Fibroblast of pulmonary artery (primary cell): ENCODE measurements around the gene DEXI.

ENCODE experiments used
- DNase-seq: peaks from one replicate; pipeline ENCODE4 v3.0.0-alpha.2; 2010; ENCODE audit warnings: low read depth
- H3K4me3 ChIP-seq: replicated peaks from 2 replicates; pipeline ENCODE4 v1.5.1; 2011; ENCODE audit warnings: low read depth, mild to moderate bottlenecking, control low read depth, low read length, moderate library complexity
- TF ChIP-seq, protein P1 (sequence below): IDR thresholded peaks from 2 replicates; pipeline ENCODE4 v1.5.1; 2011; ENCODE audit warnings: mild to moderate bottlenecking, control low read depth, low read length, inconsistent platforms; ENCODE audit errors: missing control alignments

The DEXI gene

GRCh38 chr16:10978871-10979446 lies 36.7 kb upstream of the DEXI start:
- H3K4me3 ChIP-seq: no peak overlapping the region
- TF ChIP-seq, protein P1, sequence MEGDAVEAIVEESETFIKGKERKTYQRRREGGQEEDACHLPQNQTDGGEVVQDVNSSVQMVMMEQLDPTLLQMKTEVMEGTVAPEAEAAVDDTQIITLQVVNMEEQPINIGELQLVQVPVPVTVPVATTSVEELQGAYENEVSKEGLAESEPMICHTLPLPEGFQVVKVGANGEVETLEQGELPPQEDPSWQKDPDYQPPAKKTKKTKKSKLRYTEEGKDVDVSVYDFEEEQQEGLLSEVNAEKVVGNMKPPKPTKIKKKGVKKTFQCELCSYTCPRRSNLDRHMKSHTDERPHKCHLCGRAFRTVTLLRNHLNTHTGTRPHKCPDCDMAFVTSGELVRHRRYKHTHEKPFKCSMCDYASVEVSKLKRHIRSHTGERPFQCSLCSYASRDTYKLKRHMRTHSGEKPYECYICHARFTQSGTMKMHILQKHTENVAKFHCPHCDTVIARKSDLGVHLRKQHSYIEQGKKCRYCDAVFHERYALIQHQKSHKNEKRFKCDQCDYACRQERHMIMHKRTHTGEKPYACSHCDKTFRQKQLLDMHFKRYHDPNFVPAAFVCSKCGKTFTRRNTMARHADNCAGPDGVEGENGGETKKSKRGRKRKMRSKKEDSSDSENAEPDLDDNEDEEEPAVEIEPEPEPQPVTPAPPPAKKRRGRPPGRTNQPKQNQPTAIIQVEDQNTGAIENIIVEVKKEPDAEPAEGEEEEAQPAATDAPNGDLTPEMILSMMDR: no peak
- DNase-seq: no peak

GRCh38 chr16:10978124-10978523 lies 35.9 kb upstream of the DEXI start:
- no peak overlapping the region for H3K4me3 ChIP-seq
- TF ChIP-seq, protein P1: no peak

GRCh38 chr16:10976634-10977033 lies 34.4 kb upstream of the DEXI start:
- DNase-seq: no peak
- TF ChIP-seq, protein P1: no peak
- no peak overlapping the region for H3K4me3 ChIP-seq

More at GRCh38 chr16:10978124-10978523, 35.9 kb upstream of the DEXI start:
- no peak for DNase-seq

- DNase-seq: no peak
- TF ChIP-seq, protein P1: no peak
- H3K4me3 ChIP-seq: no peak overlapping the region
Measured at GRCh38 chr16:10972819-10973464, 30.7 kb upstream of the DEXI start.

GRCh38 chr16:10972108-10972818 lies 30.0 kb upstream of the DEXI start:
- TF ChIP-seq, protein P1: no peak
- no peak for DNase-seq
- no peak overlapping the region for H3K4me3 ChIP-seq

DNA sequence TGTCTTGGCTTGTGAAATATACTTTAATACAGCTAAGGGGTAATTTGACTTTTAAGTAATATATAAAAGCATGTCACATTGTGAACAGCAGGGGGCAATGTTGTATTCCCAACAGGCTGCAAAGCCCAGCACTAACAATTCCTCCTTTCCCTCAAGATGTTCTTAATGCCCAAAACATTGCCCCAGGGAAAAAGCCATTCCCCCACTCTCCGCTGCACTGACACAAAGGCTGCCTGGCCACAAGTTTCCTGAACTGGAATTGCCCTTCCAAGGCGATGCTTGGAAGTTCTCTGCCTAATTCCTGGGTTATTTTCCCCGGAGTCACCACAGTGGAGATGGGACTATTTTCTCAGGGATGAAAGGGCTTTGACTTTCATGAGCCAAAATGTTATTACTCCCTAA lies 29.3 kb upstream of the DEXI start:
- H3K4me3 ChIP-seq: no peak overlapping the region
- TF ChIP-seq, protein P1: peak; percentile 66
- peak; percentile 94 for DNase-seq
